PC-9 (cell line): Measurements from ENCODE around the gene DOCK2. TPM values are rescaled to one million over a fixed set of nuclear protein-coding genes. Genes with fewer than 3 reads are reported as not detected.
A peak's percentile ranks its signal among the peaks of the same experiment; 100 is the strongest.

Source experiments
- BruUV-seq: library from RNA; stranded (reverse); fragments of 400-500 nt; replicated peaks from 2 replicates; lab custom pipeline; 2021; lab: Mats Ljungman, UMichigan
- CTCF ChIA-PET: fragments of 300-600 bp; sonication (Branson Sonifier 250); formaldehyde crosslinking; loops from one replicate; lab custom pipeline; 2022; ENCODE audit warnings: antibody characterized with exemption; lab: Charles Lee
- POLR2A ChIA-PET: fragments of 300-600 bp; sonication (Branson Sonifier 250); formaldehyde crosslinking; loops from one replicate; lab custom pipeline; 2022; ENCODE audit warnings: antibody characterized with exemption; ENCODE audit not compliant: unreplicated experiment; lab: Charles Lee
- DNase-seq, 2 experiments: peaks; one replicate each; pipeline versions ENCODE4 v3.0.0 to v3.0.0-alpha.2; 2015 to 2022; ENCODE audit warnings: mixed read lengths in 1 of 2
- H2AFZ ChIP-seq: fragments of 200-600 bp; sonication (generic); 2 replicates; pipeline ENCODE4 v1.8.1; 2017; ENCODE audit warnings: antibody characterized with exemption
- H3F3A ChIP-seq: fragments of 200-600 bp; sonication (generic); 2 replicates; pipeline ENCODE4 v1.8.1; 2017; ENCODE audit warnings: antibody characterized with exemption, mild to moderate bottlenecking, low read depth; ENCODE audit not compliant: insufficient read depth
- H3K27ac ChIP-seq: fragments of 200-600 bp; sonication (generic); 2 replicates; pipeline ENCODE4 v1.6.1; 2016; ENCODE audit warnings: mixed run types
- H3K27me3 ChIP-seq: fragments of 200-600 bp; sonication (generic); 2 replicates; pipeline ENCODE4 v1.6.1; 2016; ENCODE audit warnings: low read depth, mixed run types; ENCODE audit not compliant: insufficient read depth
- H3K36me3 ChIP-seq: fragments of 200-600 bp; sonication (generic); 2 replicates; pipeline ENCODE4 v1.6.1; 2016; ENCODE audit warnings: low read depth, mixed run types
- H3K4me1 ChIP-seq: fragments of 200-600 bp; sonication (generic); replicated peaks from 2 replicates; pipeline ENCODE4 v1.6.1; 2016; ENCODE audit warnings: mixed run types; ENCODE audit not compliant: insufficient read depth
- H3K4me2 ChIP-seq: fragments of 200-600 bp; sonication (generic); 2 replicates; pipeline ENCODE4 v1.6.1; 2017; ENCODE audit warnings: mixed run types
- H3K4me3 ChIP-seq: fragments of 200-600 bp; sonication (generic); 2 replicates; pipeline ENCODE4 v1.6.1; 2016; ENCODE audit warnings: mixed run types
- H3K79me2 ChIP-seq: fragments of 200-600 bp; sonication (generic); 2 replicates; pipeline ENCODE4 v1.6.1; 2017; ENCODE audit warnings: low read depth, mixed run types
- H3K9me2 ChIP-seq: fragments of 200-600 bp; sonication (generic); 2 replicates; pipeline ENCODE4 v1.8.1; 2017; ENCODE audit warnings: mild to moderate bottlenecking; ENCODE audit not compliant: insufficient read depth
- H3K9me3 ChIP-seq: fragments of 200-600 bp; sonication (generic); 2 replicates; pipeline ENCODE4 v1.8.1; 2016; ENCODE audit warnings: low read depth; ENCODE audit not compliant: insufficient read depth
- H4K20me1 ChIP-seq: fragments of 200-600 bp; sonication (generic); 2 replicates; pipeline ENCODE4 v1.8.1; 2017; ENCODE audit not compliant: insufficient read depth
- EZH2 ChIP-seq: fragments of 200-600 bp; sonication (generic); IDR thresholded peaks from 2 replicates; pipeline ENCODE4 v1.8.0; 2017; ENCODE audit warnings: antibody characterized with exemption, low read depth
- intact Hi-C: fragments of 100-400 bp; cut with micrococcal nuclease; formaldehyde crosslinking; loops from one replicate; pipeline ENCODE4 v1.10.0; 2022; ENCODE audit not compliant: unreplicated experiment
- total RNA-seq: library from RNA; stranded (reverse); gene quantifications from 2 replicates; pipeline ENCODE4 v1.2.3, GENCODE V29; 2021
- TF ChIP-seq, protein P1 (sequence below): fragments of 200-600 bp; sonication (generic); conservative IDR thresholded peaks from 2 replicates; pipeline ENCODE4 v1.6.1; 2017; ENCODE audit warnings: mixed run types, antibody characterized with exemption, mild to moderate bottlenecking, moderate library complexity

Gene DOCK2
- total RNA-seq, 1 experiment from 2014 or later: 0.41 TPM

- no peak overlapping the region; the same call in 1 of the 2 replicates for H3K4me2 ChIP-seq
- intact Hi-C loops: loop anchor here (10.0 kb wide), 2 partner anchors 184 to 196 kb away; no protein-coding TSS in a partner anchor
- CTCF ChIA-PET: no interaction called here
- H3K36me3 ChIP-seq: no peaks in the 10 kb centered on the region
- H3K27me3 ChIP-seq: no peaks in the 10 kb centered on the region
- H3K4me1 ChIP-seq: peaks cover 14% of the 10 kb centered on the region
- H3K9me3 ChIP-seq: no peaks in the 10 kb centered on the region
- BruUV-seq: no TSS peak
- POLR2A ChIA-PET: no interaction called here
- H3F3A ChIP-seq: peaks cover 4% of the 10 kb centered on the region; the same call in 1 of the 2 replicates
- DNase-seq: peak in 1 of 2 experiments; percentile 74
- H3K9me2 ChIP-seq: no peaks in the 10 kb centered on the region
- no peaks in the 10 kb centered on the region for H4K20me1 ChIP-seq
- H2AFZ ChIP-seq: no peak overlapping the region
- no peaks in the 10 kb centered on the region for H3K79me2 ChIP-seq
- TF ChIP-seq, protein P1, sequence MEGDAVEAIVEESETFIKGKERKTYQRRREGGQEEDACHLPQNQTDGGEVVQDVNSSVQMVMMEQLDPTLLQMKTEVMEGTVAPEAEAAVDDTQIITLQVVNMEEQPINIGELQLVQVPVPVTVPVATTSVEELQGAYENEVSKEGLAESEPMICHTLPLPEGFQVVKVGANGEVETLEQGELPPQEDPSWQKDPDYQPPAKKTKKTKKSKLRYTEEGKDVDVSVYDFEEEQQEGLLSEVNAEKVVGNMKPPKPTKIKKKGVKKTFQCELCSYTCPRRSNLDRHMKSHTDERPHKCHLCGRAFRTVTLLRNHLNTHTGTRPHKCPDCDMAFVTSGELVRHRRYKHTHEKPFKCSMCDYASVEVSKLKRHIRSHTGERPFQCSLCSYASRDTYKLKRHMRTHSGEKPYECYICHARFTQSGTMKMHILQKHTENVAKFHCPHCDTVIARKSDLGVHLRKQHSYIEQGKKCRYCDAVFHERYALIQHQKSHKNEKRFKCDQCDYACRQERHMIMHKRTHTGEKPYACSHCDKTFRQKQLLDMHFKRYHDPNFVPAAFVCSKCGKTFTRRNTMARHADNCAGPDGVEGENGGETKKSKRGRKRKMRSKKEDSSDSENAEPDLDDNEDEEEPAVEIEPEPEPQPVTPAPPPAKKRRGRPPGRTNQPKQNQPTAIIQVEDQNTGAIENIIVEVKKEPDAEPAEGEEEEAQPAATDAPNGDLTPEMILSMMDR: no peak
- no peak for TF ChIP-seq EZH2
- H3K4me3 ChIP-seq: no peak overlapping the region
- H3K27ac ChIP-seq: no peak overlapping the region
Observed at GRCh38 chr5:169988947-169989346, 351.9 kb downstream of the DOCK2 start.

GRCh38 chr5:169989365-169989764, 352.3 kb downstream of the DOCK2 start:
- peaks cover 14% of the 10 kb centered on the region for H3K4me1 ChIP-seq

GRCh38 chr5:169991115-169991869, 354.2 kb downstream of the DOCK2 start:
- Histone ChIP-seq H3K4me3 (no peak overlapping the region), H3K79me2 (no peaks in the 10 kb centered on the region), H3K9me3 (no peaks in the 10 kb centered on the region), H4K20me1 (no peaks in the 10 kb centered on the region), H3K27me3 (no peaks in the 10 kb centered on the region), H3K4me2 (no peak overlapping the region), H3K9me2 (no peaks in the 10 kb centered on the region), H3K4me1 (peaks cover 14% of the 10 kb centered on the region), H3F3A (peaks cover 4% of the 10 kb centered on the region; the same call in 1 of the 2 replicates), H3K27ac (no peak overlapping the region), H3K36me3 (no peaks in the 10 kb centered on the region), H2AFZ (no peak overlapping the region)
- CTCF ChIA-PET: no interaction called here
- intact Hi-C loops: no loop called here
- no peak for DNase-seq
- no peak for TF ChIP-seq EZH2
- TF ChIP-seq, protein P1: no peak
- POLR2A ChIA-PET: no interaction called here
- no TSS peak for BruUV-seq

More at GRCh38 chr5:169989365-169989764, 352.3 kb downstream of the DOCK2 start:
- H3K9me3 ChIP-seq: no peaks in the 10 kb centered on the region
- TF ChIP-seq, protein P1: no peak
- no peak for TF ChIP-seq EZH2
- no peak for DNase-seq
- BruUV-seq: no TSS peak
- ChIA-PET POLR2A (no interaction called here), CTCF (no interaction called here)
- no peak overlapping the region; the same call in 1 of the 2 replicates for H3K4me2 ChIP-seq
- H4K20me1 ChIP-seq: no peaks in the 10 kb centered on the region
- peaks cover 4% of the 10 kb centered on the region; the same call in 1 of the 2 replicates for H3F3A ChIP-seq
- H2AFZ ChIP-seq: no peak overlapping the region
- H3K9me2 ChIP-seq: no peaks in the 10 kb centered on the region
- intact Hi-C loops: loop anchor here (10.0 kb wide), 2 partner anchors 185 to 195 kb away; no protein-coding TSS in a partner anchor
- H3K79me2 ChIP-seq: no peaks in the 10 kb centered on the region
- H3K4me3 ChIP-seq: no peak overlapping the region
- no peak overlapping the region for H3K27ac ChIP-seq
- H3K36me3 ChIP-seq: no peaks in the 10 kb centered on the region
- no peaks in the 10 kb centered on the region for H3K27me3 ChIP-seq
